Measurements from ENCODE around the gene MCOLN3.

The MCOLN3 gene

DNA sequence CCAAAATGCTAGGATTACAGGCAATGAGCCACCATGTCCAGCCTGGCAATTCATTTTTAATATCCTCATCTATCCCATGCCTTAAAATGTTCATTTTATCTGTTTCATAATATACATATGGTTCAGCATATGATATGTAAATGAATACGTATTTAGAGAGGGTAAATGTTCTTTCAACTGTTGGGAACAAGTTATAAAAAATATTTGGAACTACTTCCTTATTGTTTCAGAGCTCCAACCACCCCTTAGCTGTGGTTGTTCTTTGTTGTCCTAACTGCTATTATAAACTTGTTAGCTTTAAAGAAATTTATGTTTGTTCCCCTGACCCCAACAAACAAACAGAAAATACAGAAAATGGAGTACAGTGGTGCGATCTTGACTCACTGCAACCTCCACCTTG is 65.9 kb downstream of the MCOLN3 start:
- TF ChIP-seq, protein P1, sequence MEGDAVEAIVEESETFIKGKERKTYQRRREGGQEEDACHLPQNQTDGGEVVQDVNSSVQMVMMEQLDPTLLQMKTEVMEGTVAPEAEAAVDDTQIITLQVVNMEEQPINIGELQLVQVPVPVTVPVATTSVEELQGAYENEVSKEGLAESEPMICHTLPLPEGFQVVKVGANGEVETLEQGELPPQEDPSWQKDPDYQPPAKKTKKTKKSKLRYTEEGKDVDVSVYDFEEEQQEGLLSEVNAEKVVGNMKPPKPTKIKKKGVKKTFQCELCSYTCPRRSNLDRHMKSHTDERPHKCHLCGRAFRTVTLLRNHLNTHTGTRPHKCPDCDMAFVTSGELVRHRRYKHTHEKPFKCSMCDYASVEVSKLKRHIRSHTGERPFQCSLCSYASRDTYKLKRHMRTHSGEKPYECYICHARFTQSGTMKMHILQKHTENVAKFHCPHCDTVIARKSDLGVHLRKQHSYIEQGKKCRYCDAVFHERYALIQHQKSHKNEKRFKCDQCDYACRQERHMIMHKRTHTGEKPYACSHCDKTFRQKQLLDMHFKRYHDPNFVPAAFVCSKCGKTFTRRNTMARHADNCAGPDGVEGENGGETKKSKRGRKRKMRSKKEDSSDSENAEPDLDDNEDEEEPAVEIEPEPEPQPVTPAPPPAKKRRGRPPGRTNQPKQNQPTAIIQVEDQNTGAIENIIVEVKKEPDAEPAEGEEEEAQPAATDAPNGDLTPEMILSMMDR (conservative IDR thresholded peaks at IDR 0.05; ENCODE audit: control insufficient read depth, insufficient read depth, low read depth, low read length): no peak
- DNase-seq (ENCODE audit: low read depth): no peak
- no peak overlapping the region for H3K4me3 ChIP-seq (ENCODE audit: control insufficient read depth, low read depth, low read length)

DNA sequence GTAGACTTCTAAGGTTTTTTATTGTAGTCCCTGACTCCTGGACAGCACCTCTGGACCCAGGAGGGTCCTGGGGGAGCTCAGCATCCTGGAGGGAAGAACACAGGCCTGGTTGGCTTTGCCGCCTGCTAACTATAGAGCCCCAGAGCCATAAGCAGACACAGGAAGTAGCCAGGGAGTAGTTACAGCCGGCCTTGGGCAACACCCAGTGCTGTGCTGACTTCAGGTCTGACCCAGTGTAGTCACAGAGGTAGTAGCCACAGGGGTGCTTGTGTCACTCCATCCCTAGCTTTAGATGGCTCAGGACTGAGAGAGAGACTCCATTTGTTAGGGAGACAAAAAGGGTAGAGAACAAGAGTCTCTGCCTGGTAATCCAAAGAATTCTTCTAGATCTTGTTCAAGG is 73.3 kb downstream of the MCOLN3 start:
- TF ChIP-seq, protein P1 (conservative IDR thresholded peaks at IDR 0.05; ENCODE audit: control insufficient read depth, insufficient read depth, low read depth, low read length): no peak
- H3K4me3 ChIP-seq (ENCODE audit: control insufficient read depth, low read depth, low read length): no peak overlapping the region
- no peak for DNase-seq (ENCODE audit: low read depth)

DNA sequence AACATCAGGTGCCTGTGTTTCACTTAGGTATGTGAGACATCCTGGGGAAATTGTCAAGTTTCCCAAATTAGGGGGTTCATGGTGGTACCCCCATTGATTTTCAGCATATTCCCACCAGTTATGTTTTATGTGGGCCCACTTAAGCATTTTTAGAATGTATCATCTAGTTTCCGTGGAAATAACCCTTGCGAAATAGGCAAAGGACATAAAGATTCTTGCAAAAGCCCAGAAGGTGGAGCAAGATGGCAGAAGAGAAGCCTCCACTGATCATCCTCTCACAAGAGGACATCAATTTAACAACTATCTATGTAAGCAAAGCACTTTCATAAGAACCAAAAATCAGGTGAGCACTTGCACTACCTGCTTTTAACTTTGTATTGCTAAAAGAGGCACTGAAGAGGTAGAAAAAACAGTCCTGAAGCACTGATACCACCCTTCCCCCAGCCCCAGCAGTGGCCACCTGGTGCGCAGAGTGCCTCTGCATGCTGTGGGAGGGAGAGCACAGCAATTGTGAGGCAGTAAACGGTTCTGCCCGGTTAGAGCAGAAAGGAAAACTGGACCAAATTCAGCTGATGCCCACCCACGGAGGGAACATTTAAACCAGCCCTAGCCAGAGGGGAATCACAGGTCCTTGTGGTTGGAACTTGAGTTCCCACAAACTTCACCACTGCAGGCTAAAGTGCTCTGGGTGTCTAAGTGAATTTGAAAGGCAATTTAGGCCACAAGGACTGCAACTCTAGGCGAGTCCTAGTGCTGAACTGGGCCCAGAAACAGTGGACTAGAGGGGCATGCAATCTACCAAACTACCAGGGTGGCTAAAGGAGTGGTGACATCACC is 74.6 kb downstream of the MCOLN3 start:
- peak; percentile 62 for DNase-seq (ENCODE audit: low read depth)
- no peak overlapping the region for H3K4me3 ChIP-seq (ENCODE audit: control insufficient read depth, low read depth, low read length)
- TF ChIP-seq, protein P1 (conservative IDR thresholded peaks at IDR 0.05; ENCODE audit: control insufficient read depth, insufficient read depth, low read depth, low read length): peak; percentile 16

DNA sequence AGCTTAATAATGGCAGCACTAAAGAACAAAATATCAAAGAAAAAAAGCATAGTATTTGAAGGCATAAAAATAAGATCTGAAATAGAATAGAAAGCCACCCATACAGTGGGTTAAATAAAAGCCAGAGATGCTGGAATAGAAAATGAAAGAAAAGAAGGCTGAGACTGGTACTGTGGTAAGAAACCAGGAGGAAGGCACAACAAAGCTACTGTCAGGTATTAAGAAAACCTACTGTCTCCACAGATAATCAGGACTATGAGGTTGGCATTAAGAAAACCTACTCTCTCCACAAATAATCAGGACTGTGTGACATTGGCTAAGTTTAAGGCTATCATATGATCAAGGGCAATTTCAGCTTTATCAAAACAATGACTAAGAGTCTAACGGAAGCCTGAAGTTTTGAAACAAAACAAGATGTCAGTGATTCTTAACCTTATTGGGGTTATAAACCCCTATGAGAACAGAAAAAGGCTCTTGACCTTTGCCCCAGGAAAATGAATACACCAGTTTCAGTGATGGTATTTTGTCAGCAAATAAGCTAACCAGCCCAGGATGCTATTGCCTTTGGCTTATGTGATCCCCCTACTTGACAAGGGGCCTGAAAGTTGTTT is 75.8 kb downstream of the MCOLN3 start:
- DNase-seq (ENCODE audit: low read depth): peak; percentile 40
- no peak overlapping the region for H3K4me3 ChIP-seq (ENCODE audit: control insufficient read depth, low read depth, low read length)
- TF ChIP-seq, protein P1 (conservative IDR thresholded peaks at IDR 0.05; ENCODE audit: control insufficient read depth, insufficient read depth, low read depth, low read length): no peak

DNA sequence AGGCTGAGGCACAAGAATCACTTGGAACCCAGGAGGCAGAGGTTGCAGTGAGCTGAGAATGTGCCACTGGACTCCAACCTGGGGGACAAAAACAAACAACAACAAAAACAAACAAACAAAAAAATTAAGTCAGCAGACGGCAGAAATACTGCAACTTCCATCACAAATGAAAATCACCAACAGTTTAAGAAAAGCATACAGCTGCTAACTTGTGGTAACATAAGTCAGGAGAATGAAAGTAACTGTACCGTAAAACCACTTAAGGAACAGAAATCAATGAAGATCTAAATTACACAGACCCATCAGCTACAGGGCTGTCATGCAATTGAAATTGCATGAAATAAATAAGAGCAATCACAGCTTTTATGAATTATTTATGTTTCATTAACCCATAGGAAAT is 76.3 kb downstream of the MCOLN3 start:
- no peak for DNase-seq (ENCODE audit: low read depth)
- H3K4me3 ChIP-seq (ENCODE audit: control insufficient read depth, low read depth, low read length): no peak overlapping the region
- TF ChIP-seq, protein P1 (conservative IDR thresholded peaks at IDR 0.05; ENCODE audit: control insufficient read depth, insufficient read depth, low read depth, low read length): no peak

DNA sequence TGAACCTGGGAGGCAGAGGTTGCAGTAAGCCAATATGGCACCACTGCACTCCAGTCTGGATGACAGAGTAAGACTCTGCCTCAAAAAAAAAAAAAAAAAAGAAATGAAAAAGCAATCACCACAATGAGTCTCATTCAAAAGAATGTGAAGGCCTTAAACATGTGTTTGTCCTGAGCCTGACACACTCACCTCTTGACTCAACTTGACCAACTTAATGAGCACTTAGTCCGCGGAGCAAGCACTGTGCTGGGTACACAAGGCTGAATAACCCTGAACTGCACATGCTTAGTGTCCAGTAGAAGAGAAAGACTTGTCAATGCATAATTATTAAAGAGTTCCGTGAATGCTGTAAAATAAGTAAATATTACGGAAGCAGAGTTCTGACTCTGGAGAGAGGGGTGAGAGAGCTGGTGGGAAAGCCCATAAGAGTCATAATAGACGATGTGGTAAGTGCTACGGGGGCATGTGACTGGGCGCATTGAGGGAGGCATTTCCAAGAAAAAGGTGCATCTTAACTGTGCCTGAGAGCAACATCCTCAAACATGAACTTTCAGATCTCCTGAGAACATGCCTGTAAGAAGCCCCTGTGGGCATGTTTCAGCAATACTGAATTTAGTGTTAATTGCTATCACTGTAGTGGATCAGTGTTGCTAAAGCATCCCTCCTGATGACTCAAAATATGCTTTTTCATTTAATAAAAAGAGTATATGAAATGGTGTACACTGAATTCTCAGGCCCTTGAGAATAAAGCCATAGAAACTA is 78.6 kb downstream of the MCOLN3 start:
- no peak for DNase-seq (ENCODE audit: low read depth)
- TF ChIP-seq, protein P1 (conservative IDR thresholded peaks at IDR 0.05; ENCODE audit: control insufficient read depth, insufficient read depth, low read depth, low read length): no peak
- no peak overlapping the region for H3K4me3 ChIP-seq (ENCODE audit: control insufficient read depth, low read depth, low read length)

All from fibroblast of mammary gland (primary cell).